PC-9 (cell line): ENCODE measurements around the gene LMAN1L.

Experiments used
- CTCF ChIP-seq: fragments of 200-600 bp; sonication (generic); conservative IDR thresholded peaks from 2 replicates; pipeline ENCODE4 v1.6.1; 2017; ENCODE audit warnings: mixed run types, antibody characterized with exemption, mild to moderate bottlenecking, moderate library complexity
- EZH2 ChIP-seq: fragments of 200-600 bp; sonication (generic); IDR thresholded peaks from 2 replicates; pipeline ENCODE4 v1.8.0; 2017; ENCODE audit warnings: antibody characterized with exemption, low read depth

GRCh38 chr15:74830868-74831267 lies 18.2 kb downstream of the LMAN1L start:
- TF ChIP-seq CTCF (no peak), EZH2 (no peak)
